Measurements from ENCODE around the gene CMIP.
A peak's percentile ranks its signal among the peaks of the same experiment; 100 is the strongest.
"Not testable (repeated sequence)": the region's sequence is repeated elsewhere in the genome, so short reads cannot be mapped to it uniquely, and the experiment has no call there.

The CMIP gene

DNA sequence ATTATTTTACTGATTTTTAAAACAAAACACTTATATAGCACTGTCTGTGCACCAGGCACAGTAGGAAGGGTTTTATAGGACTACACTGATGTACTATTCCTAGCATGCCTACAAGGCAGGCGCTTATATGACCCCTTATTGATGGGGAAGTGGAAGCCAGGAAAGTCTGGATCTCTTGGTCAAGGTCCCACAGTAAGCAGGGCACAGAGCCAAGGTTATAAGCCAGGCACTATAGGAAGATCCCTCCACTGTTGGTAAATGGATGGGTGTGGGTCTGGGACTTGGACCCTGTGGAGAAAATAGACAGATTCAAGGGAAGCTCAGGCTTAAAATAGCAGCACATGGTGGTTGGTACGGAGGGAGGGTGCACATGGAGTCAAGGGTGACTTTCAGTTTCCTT lies 275.4 kb downstream of the CMIP start:
- DNase-seq (ENCODE audit: low spot score): no peak

DNA sequence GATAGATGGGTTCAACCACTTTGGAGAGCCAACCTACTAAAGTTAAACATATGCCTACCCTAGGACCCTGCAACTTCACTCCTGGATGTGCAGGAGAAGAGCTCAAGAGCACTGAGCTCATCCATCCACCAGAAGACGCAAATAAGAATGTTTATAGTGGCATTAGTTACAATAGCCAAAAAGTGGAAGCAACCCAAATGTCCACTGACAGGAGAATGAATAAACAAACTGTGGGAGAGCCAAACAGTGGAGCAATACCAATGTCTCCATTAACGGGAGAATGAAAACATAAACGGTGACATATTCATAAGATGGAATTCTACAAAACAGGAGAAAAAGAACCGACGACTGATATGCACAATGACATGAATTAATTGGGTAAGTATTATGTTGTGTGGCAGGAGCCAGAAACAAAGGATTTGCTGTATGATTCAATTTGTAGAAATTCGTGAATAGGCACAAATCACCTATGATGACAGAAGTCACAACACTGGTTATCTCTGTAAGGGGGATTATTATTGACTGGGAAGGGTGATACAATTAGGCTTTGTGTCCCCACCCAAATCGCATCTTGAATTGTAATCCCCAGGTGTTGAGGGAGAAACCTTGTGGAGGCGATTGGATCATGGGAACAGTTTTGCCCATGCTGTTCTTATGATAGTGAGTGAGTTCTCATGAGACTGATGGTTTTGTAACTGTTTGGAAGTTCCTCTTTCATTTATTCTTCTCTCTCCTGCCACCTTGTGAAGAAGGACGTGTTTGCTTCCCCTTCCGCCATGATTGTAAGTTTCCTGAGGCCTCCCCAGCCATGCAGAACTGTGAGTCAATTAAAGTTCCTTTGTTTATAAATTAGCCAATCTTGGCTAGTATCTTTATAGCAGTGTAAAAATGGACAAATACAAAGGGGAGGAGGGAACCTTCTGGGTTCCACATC lies 276.6 kb downstream of the CMIP start:
- no peak for DNase-seq (ENCODE audit: low spot score)

DNA sequence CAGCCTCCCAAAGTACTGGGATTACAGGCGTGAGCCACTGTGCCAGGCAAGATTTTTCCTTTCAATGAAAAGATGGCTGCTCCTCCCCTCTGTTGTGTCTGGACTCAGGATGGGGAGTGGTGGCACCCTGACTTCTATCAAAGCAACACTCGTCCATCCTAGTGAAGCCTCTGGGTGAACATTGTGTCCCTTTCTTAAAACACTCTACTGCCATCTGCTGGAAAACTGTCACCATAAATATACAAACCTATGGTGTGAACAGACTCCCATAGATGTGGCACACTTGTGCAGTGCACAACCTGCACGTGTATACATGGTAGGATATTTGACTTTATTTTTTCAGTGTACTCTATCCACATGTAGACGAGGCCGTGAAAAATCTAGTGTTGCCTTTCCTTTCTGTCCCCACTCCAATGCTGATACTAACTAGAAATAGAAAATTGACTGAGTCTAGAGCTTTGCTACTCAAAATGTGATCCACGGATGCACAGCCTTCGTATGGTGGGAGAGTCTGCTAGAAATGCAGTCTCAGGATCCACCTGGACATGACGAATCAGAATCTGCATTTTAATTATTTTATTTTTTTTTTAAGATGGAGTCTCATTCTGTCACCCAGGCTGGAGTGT lies 278.6 kb downstream of the CMIP start:
- DNase-seq (ENCODE audit: low spot score): peak; percentile 67

DNA sequence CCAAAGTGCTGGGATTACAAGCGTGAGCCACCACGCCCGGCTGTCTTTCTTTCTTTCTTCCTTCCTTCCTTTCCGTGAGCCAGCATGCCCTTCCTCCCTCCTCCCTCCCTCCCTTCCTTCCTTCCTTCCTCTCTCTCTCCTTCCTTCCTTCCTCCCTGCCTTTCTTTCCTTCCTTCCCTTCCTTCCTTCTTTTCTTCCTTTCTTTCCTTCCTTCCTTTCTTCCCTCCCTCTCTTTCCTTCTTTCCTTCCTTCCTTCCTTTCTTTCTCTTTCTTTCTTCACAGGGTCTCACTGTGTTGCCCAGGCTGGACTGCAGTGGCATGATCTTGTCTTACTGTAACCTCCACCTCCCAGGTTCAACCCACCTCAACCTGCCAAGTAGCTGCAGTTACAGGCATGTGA lies 283.8 kb downstream of the CMIP start:
- no peak for DNase-seq (ENCODE audit: low spot score)

DNA sequence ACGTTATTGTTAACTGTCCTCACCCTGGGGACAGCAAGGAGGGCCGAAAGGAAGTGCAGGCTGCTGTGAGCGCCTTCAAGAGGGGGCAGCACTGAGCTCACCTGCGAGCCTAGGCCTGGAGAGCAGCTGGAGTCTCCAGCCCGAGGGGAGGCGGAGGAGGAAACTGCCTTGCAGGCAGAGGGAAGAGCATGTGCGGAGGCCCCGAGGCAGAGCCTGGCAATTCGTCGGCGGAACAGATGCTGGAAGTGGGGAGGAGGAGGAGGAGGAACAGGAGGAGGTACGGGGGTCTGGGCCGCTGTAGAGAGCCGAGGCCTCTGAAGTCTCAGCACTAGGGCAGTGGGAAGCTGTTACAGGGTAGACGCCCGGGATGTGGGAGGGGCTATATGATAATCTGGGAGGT lies 284.8 kb downstream of the CMIP start:
- no peak for DNase-seq (ENCODE audit: low spot score)

- peak; percentile 56 for DNase-seq (ENCODE audit: low spot score)
These were observed 285.8 kb downstream of the CMIP start for GRCh38 chr16:81730090-81731051.

GRCh38 chr16:81731649-81732048 lies 287.0 kb downstream of the CMIP start:
- DNase-seq (ENCODE audit: low spot score): no peak

DNA sequence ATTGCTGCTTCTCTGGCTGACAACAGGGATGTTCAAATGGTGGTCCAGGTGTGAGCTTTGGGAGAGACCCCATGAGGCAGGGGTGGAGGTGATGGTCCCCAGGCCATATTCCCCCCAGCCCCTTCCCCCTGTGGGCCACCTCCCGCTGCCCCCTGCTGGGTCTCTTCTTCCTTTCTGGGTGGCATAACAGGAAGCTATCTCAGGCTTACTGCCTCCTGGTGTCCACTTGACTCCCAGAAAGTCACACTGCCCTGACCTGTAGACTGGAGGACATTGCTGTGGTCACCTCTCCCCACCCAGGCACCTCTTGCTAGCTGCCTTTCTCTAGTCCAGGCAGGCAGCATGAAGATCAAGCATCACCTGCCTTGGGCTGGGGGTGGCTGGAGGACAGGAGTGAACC lies 288.1 kb downstream of the CMIP start:
- no peak for DNase-seq (ENCODE audit: low spot score)

GRCh38 chr16:81733295-81733694 lies 288.7 kb downstream of the CMIP start:
- no peak for DNase-seq (ENCODE audit: low spot score)

- DNase-seq (ENCODE audit: low spot score): no peak
These were observed 290.2 kb downstream of the CMIP start for GRCh38 chr16:81734632-81735434.

GRCh38 chr16:81737885-81738536 lies 293.4 kb downstream of the CMIP start:
- peak; percentile 81 for DNase-seq (ENCODE audit: low spot score)

- no peak for DNase-seq (ENCODE audit: low spot score)
These were observed 294.3 kb downstream of the CMIP start for GRCh38 chr16:81738783-81739496.

DNA sequence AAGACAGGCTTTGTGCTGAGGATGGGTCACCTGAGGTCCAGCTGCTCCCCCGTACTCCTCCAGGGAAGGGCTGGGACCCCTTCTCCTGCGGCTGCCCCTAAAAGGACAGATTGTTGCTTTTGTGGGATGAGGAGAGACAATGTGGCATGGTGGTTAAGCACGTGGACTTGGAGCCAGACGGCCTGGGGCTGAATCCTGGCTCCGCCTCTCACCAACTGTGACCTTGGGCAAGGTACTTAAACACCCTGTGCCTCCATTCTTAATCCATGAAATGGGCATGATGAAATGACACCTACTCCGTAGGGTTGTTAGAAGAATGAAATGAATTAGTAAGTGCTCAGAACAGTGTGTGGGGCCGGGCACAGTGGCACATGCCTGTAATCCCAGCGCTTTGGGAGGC lies 294.9 kb downstream of the CMIP start:
- no peak for DNase-seq (ENCODE audit: low spot score)

- DNase-seq (ENCODE audit: low spot score): no peak
These were observed 295.6 kb downstream of the CMIP start for GRCh38 chr16:81740169-81740568.

DNA sequence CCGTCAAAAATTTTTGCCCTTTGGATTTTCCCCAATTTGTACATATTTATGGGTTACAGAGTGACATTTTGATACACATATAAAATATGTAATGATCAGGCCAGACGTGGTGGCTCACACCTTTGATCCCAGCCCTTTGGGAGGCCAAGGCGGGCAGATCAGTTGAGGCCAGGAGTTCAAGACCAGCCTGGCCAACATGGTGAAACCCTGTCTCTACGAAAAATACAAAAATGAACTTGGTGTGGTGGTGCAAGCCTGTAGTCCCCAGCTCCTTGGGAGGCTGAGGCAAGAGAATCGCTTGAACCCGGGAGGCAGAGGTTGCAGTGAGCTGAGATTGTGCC lies 296.8 kb downstream of the CMIP start:
- DNase-seq (ENCODE audit: low spot score): not testable (repeated sequence)

- no peak for DNase-seq (ENCODE audit: low spot score)
These were observed 299.8 kb downstream of the CMIP start for GRCh38 chr16:81744385-81744784.

- no peak for DNase-seq (ENCODE audit: low spot score)
These were observed 300.3 kb downstream of the CMIP start for GRCh38 chr16:81744911-81745310.

DNA sequence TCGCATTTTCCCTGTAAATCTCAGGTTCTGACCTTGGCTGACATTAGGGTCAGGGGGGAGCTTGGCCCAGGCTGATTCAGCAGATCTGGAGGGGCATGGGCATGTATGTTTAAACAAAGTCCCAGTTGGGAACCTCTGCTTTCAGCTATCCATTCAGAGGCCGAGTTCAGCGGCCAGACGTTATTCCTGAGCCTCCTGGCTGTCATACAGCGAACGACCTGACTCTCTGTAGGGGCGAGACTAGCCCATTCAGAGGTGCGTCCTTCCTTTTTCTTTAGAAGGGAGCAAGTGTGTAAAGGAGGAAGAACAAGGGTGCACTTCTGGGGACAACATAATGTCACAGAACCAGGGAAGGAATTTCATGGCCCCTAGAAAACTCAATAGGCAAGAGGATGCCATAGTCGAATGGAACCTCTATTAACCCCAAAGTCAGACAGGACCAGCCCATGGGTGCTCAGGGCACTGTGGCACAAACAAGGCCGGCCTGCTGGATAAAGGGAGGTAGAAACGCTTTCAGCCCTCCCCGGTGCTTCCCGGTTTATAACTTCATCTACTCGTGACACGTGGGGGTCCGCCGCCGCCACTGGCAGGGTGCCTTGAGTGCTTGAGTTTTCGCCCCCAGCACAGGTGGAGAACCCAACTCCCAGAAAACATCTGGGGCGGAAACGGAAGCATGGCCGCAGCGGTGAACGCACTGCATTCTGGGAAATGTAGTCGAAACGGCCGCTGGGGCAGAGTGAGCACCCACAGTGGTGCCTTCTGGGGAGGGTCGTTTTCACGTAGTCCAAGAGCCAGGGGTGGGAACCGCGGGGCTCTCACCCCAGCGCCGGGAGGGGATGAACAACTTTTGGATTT lies 301.3 kb downstream of the CMIP start:
- peak; percentile 89 for DNase-seq (ENCODE audit: low spot score)

DNA sequence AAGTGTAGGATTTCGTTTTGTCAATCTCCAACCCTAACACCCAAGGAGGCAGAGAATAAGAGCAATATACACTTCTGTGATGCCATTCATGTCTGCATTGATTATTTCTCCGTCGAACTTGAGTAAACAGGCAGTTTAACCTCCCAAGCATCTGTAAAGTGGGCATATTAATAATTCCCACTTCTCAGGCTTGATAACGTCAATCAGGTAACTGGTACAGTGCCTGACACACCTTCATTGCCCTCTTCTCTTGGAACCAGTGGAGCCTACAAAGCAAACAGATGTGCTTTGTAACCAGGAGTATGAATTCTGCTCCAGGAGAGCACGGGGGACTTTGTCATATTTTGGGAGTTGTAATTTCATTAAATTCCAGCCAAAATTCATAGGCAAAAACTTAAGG lies 302.0 kb downstream of the CMIP start:
- DNase-seq (ENCODE audit: low spot score): no peak

All from D341Med (cell line).